BE2C (cell line): ENCODE data around the gene CCNG1.

Experiments
- DNase-seq: peaks from one replicate; pipeline ENCODE4 v3.0.0-alpha.2; 2020
- H3K27me3 ChIP-seq: fragments of 250-450 bp; sonication (Bioruptor Pico); 2 replicates; pipeline ENCODE4 v1.5.1; 2020; ENCODE audit warnings: mild to moderate bottlenecking
- H3K36me3 ChIP-seq: fragments of 250-450 bp; sonication (Bioruptor Pico); 2 replicates; pipeline ENCODE4 v1.5.1; 2020; ENCODE audit warnings: mild to moderate bottlenecking
- H3K4me1 ChIP-seq: fragments of 250-450 bp; sonication (Bioruptor Pico); 2 replicates; pipeline ENCODE4 v1.5.1; 2020
- H3K4me3 ChIP-seq: 2 replicates; pipeline ENCODE4 v1.5.1; 2011; ENCODE audit warnings: low read depth, low read length
- H3K9me3 ChIP-seq: fragments of 250-450 bp; sonication (Bioruptor Pico); 2 replicates; pipeline ENCODE4 v1.5.1; 2020
- TF ChIP-seq, protein P1 (sequence below): IDR thresholded peaks from 2 replicates; pipeline ENCODE4 v1.5.1; 2012; ENCODE audit warnings: mild to moderate bottlenecking, low read depth, low read length

CCNG1 gene

GRCh38 chr5:163439092-163439425, 1.7 kb downstream of the CCNG1 start:
- H3K36me3 ChIP-seq = peaks cover 37% of the 10 kb centered on the region
- peak overlapping the region; percentile 5; the same call in 1 of the 2 replicates for H3K4me3 ChIP-seq

GRCh38 chr5:163440954-163441353, 3.6 kb downstream of the CCNG1 start:
- H3K4me3 ChIP-seq = no peak overlapping the region
- no peak for DNase-seq

More at GRCh38 chr5:163439092-163439425, 1.7 kb downstream of the CCNG1 start:
- H3K9me3 ChIP-seq = no peaks in the 10 kb centered on the region
- TF ChIP-seq, protein P1, sequence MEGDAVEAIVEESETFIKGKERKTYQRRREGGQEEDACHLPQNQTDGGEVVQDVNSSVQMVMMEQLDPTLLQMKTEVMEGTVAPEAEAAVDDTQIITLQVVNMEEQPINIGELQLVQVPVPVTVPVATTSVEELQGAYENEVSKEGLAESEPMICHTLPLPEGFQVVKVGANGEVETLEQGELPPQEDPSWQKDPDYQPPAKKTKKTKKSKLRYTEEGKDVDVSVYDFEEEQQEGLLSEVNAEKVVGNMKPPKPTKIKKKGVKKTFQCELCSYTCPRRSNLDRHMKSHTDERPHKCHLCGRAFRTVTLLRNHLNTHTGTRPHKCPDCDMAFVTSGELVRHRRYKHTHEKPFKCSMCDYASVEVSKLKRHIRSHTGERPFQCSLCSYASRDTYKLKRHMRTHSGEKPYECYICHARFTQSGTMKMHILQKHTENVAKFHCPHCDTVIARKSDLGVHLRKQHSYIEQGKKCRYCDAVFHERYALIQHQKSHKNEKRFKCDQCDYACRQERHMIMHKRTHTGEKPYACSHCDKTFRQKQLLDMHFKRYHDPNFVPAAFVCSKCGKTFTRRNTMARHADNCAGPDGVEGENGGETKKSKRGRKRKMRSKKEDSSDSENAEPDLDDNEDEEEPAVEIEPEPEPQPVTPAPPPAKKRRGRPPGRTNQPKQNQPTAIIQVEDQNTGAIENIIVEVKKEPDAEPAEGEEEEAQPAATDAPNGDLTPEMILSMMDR = no peak
- DNase-seq = no peak
- no peaks in the 10 kb centered on the region for H3K27me3 ChIP-seq
- H3K4me1 ChIP-seq = peaks cover 7% of the 10 kb centered on the region

GRCh38 chr5:163444526-163444925, 7.1 kb downstream of the CCNG1 start:
- Histone ChIP-seq H3K27me3 (no peaks in the 10 kb centered on the region), H3K4me1 (no peaks in the 10 kb centered on the region), H3K9me3 (no peaks in the 10 kb centered on the region), H3K36me3 (peaks cover 66% of the 10 kb centered on the region), H3K4me3 (no peak overlapping the region)
- no peak for DNase-seq
- TF ChIP-seq, protein P1 = no peak

More at GRCh38 chr5:163440954-163441353, 3.6 kb downstream of the CCNG1 start:
- H3K36me3 ChIP-seq = peaks cover 46% of the 10 kb centered on the region
- H3K9me3 ChIP-seq = no peaks in the 10 kb centered on the region
- TF ChIP-seq, protein P1 = no peak
- H3K27me3 ChIP-seq = no peaks in the 10 kb centered on the region
- no peaks in the 10 kb centered on the region for H3K4me1 ChIP-seq

DNA sequence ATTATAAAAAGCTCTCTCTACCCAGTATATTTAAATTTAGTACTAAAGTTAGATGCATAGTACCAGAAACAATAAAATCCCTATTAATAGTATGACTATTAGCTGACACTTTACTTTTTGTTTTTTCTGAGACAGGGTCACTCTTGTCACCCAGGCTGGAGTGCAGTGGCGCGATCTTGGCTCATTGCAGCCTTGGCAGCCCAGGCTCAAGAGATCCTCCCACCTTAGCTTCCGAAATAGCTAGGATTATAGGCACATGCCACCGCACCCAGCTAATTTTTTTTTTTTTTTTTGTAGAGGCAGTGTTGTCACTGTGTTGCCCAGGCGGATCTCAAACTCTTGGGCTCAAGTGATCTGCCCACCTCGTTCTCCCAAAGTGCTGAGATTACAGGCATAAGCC, 8.0 kb downstream of the CCNG1 start:
- H3K27me3 ChIP-seq = no peaks in the 10 kb centered on the region
- H3K9me3 ChIP-seq = no peaks in the 10 kb centered on the region
- no peak for DNase-seq
- H3K4me3 ChIP-seq = no peak overlapping the region
- no peaks in the 10 kb centered on the region for H3K4me1 ChIP-seq
- TF ChIP-seq, protein P1 = no peak
- peaks cover 63% of the 10 kb centered on the region for H3K36me3 ChIP-seq

GRCh38 chr5:163447191-163447590, 9.8 kb downstream of the CCNG1 start:
- TF ChIP-seq, protein P1 = no peak
- Histone ChIP-seq H3K9me3 (no peaks in the 10 kb centered on the region), H3K27me3 (no peaks in the 10 kb centered on the region), H3K36me3 (peaks cover 51% of the 10 kb centered on the region), H3K4me1 (no peaks in the 10 kb centered on the region), H3K4me3 (no peak overlapping the region)
- DNase-seq = no peak

DNA sequence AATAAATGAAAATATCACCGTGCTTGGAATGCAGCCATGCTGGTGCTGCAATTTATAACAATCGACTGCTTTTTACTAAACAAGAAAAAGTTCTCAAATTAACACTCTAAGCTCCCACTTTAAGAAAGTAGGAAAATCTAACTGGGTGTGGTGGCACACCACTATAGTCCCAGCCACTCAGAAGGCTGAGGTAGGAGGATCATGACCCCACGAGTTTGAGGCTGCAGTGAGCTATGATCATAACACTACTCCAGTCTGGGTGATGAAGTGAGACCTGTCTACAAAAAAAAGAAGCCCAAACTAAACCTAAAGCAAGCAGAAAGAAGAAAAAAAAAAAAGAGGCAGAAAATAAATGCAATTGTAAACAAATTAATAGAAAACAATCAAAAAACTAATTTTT, 10.5 kb downstream of the CCNG1 start:
- TF ChIP-seq, protein P1 = no peak
- DNase-seq = no peak
- H3K36me3 ChIP-seq = peaks cover 46% of the 10 kb centered on the region
- no peak overlapping the region for H3K4me3 ChIP-seq
- no peaks in the 10 kb centered on the region for H3K9me3 ChIP-seq
- no peaks in the 10 kb centered on the region for H3K4me1 ChIP-seq
- H3K27me3 ChIP-seq = no peaks in the 10 kb centered on the region
